Astrocyte (in vitro differentiated cells and primary cell): ENCODE results near the gene DOCK2. TPM values are rescaled to one million over a fixed set of nuclear protein-coding genes. Genes with fewer than 3 reads are reported as not detected.

Source experiments
- DNase-seq: peaks from one replicate; pipeline ENCODE4 v3.0.0-alpha.2; 2010; ENCODE audit warnings: low read depth
- FAIRE-seq: peaks from 2 replicates; lab custom pipeline; 2011; peaks lifted over from hg19 to GRCh38; lab: Jason Lieb, UNC
- H2AFZ ChIP-seq: 2 replicates; pipeline ENCODE4 v1.6.0; 2012; ENCODE audit warnings: low read depth, low read length, inconsistent platforms
- H3K27ac ChIP-seq: 2 replicates; pipeline ENCODE4 v1.5.1; 2011; ENCODE audit warnings: low read depth, low read length, inconsistent platforms
- H3K27me3 ChIP-seq: 2 replicates; pipeline ENCODE4 v1.6.0; 2011; ENCODE audit warnings: low read length, inconsistent platforms; ENCODE audit not compliant: insufficient read depth
- H3K36me3 ChIP-seq: 2 replicates; pipeline ENCODE4 v1.5.1; 2011; ENCODE audit warnings: low read length, inconsistent platforms; ENCODE audit not compliant: insufficient read depth
- H3K4me1 ChIP-seq: 2 replicates; pipeline ENCODE4 v1.5.1; 2011; ENCODE audit warnings: low read length, inconsistent platforms; ENCODE audit not compliant: insufficient read depth
- H3K4me2 ChIP-seq: 2 replicates; pipeline ENCODE4 v1.6.0; 2012; ENCODE audit warnings: low read length, inconsistent platforms
- H3K4me3 ChIP-seq: 2 replicates; pipeline ENCODE4 v1.5.1; 2011; ENCODE audit warnings: low read depth, mild to moderate bottlenecking, low read length, inconsistent platforms; ENCODE audit not compliant: insufficient read depth
- H3K79me2 ChIP-seq: 2 replicates; pipeline ENCODE4 v1.6.0; 2012; ENCODE audit warnings: mild to moderate bottlenecking, low read length, inconsistent platforms; ENCODE audit not compliant: insufficient read depth
- H3K9ac ChIP-seq: 2 replicates; pipeline ENCODE4 v1.6.0; 2012; ENCODE audit warnings: mild to moderate bottlenecking, low read length, inconsistent platforms
- H3K9me3 ChIP-seq: 2 replicates; pipeline ENCODE4 v1.5.1; 2012; ENCODE audit warnings: low read depth, mild to moderate bottlenecking, low read length, inconsistent platforms; ENCODE audit not compliant: insufficient read depth
- H4K20me1 ChIP-seq: 2 replicates; pipeline ENCODE4 v1.6.0; 2012; ENCODE audit warnings: low read length, inconsistent platforms; ENCODE audit not compliant: insufficient read depth
- H3K27ac Mint-ChIP-seq: one replicate; pipeline ENCODE4 v1.8.0; 2021; ENCODE audit warnings: mild to moderate bottlenecking, mixed read lengths; ENCODE audit not compliant: unreplicated experiment
- H3K27me3 Mint-ChIP-seq: one replicate; pipeline ENCODE4 v1.8.0; 2021; ENCODE audit warnings: low read depth, mixed read lengths; ENCODE audit not compliant: unreplicated experiment
- H3K36me3 Mint-ChIP-seq: one replicate; pipeline ENCODE4 v1.8.0; 2021; ENCODE audit warnings: low read depth, mixed read lengths; ENCODE audit not compliant: unreplicated experiment
- H3K4me1 Mint-ChIP-seq: one replicate; pipeline ENCODE4 v1.8.0; 2021; ENCODE audit warnings: low read depth, mixed read lengths; ENCODE audit not compliant: unreplicated experiment
- H3K4me3 Mint-ChIP-seq: one replicate; pipeline ENCODE4 v1.8.0; 2021; ENCODE audit warnings: mild to moderate bottlenecking, moderate library complexity, mixed read lengths; ENCODE audit not compliant: unreplicated experiment
- H3K9me3 Mint-ChIP-seq: one replicate; pipeline ENCODE4 v1.8.0; 2021; ENCODE audit warnings: mild to moderate bottlenecking, mixed read lengths; ENCODE audit not compliant: unreplicated experiment
- EZH2 ChIP-seq: IDR thresholded peaks from 2 replicates; pipeline ENCODE4 v1.6.1; 2012; ENCODE audit warnings: mild to moderate bottlenecking, low read length, inconsistent platforms; ENCODE audit not compliant: insufficient read depth
- total RNA-seq: library from RNA; stranded (reverse); gene quantifications from 2 replicates; pipeline ENCODE4 v1.2.1, GENCODE V29; 2021
- TF ChIP-seq, protein P1 (sequence below): IDR thresholded peaks from 2 replicates; pipeline ENCODE4 v1.5.1; 2011; ENCODE audit warnings: low read depth, mild to moderate bottlenecking, inconsistent platforms, low read length, moderate library complexity; ENCODE audit not compliant: insufficient read depth

Gene DOCK2
- total RNA-seq, 1 donor from 2014 or later = 0.66 TPM

DNA sequence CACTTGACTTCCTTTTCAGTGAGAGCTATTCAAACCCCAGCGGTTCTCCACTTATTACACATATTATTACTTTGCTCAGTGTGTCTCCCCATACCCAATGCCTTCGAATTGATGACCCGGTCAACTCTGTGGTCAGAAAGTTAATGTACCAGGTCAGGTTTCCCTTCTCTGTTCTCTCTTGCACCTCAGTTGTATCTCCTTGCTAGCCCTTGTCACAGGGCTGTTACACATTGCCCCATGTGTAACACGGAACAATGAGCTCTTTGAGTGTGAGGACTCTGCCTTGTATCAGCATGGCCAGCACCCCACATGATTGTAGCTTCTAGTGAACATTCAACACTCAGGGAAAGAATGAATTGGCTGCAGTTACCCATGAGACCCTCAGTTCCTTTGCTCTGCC is 73.6 kb downstream of the DOCK2 start:
- peaks cover 21% of the 10 kb centered on the region for H3K4me1 Mint-ChIP-seq

GRCh38 chr5:169711551-169712225 is 74.6 kb downstream of the DOCK2 start:
- TF ChIP-seq, protein P1, sequence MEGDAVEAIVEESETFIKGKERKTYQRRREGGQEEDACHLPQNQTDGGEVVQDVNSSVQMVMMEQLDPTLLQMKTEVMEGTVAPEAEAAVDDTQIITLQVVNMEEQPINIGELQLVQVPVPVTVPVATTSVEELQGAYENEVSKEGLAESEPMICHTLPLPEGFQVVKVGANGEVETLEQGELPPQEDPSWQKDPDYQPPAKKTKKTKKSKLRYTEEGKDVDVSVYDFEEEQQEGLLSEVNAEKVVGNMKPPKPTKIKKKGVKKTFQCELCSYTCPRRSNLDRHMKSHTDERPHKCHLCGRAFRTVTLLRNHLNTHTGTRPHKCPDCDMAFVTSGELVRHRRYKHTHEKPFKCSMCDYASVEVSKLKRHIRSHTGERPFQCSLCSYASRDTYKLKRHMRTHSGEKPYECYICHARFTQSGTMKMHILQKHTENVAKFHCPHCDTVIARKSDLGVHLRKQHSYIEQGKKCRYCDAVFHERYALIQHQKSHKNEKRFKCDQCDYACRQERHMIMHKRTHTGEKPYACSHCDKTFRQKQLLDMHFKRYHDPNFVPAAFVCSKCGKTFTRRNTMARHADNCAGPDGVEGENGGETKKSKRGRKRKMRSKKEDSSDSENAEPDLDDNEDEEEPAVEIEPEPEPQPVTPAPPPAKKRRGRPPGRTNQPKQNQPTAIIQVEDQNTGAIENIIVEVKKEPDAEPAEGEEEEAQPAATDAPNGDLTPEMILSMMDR = no peak
- no peak for TF ChIP-seq EZH2
- Mint-ChIP-seq H3K4me3 (no peak overlapping the region), H3K4me1 (peaks cover 22% of the 10 kb centered on the region), H3K9me3 (peaks cover 6% of the 10 kb centered on the region), H3K36me3 (peaks cover 1% of the 10 kb centered on the region), H3K27ac (no peak overlapping the region), H3K27me3 (no peaks in the 10 kb centered on the region)
- H3K4me3 ChIP-seq = no peak overlapping the region
- no peak overlapping the region for H3K27ac ChIP-seq
- FAIRE-seq (no peak), DNase-seq (no peak)
- no peaks in the 10 kb centered on the region for H3K36me3 ChIP-seq
- H3K4me1 ChIP-seq = peaks cover 20% of the 10 kb centered on the region
- H2AFZ ChIP-seq = no peak overlapping the region
- H4K20me1 ChIP-seq = no peaks in the 10 kb centered on the region
- H3K4me2 ChIP-seq = no peak overlapping the region
- no peaks in the 10 kb centered on the region for H3K9me3 ChIP-seq
- H3K27me3 ChIP-seq = no peaks in the 10 kb centered on the region
- no peaks in the 10 kb centered on the region for H3K79me2 ChIP-seq
- no peak overlapping the region for H3K9ac ChIP-seq

More for the DNA sequence above, 73.6 kb downstream of the DOCK2 start:
- no peaks in the 10 kb centered on the region for H3K27me3 ChIP-seq
- H3K36me3 ChIP-seq = no peaks in the 10 kb centered on the region
- DNase-seq (no peak), FAIRE-seq (no peak)
- no peaks in the 10 kb centered on the region for H4K20me1 ChIP-seq
- peaks cover 16% of the 10 kb centered on the region for H3K4me1 ChIP-seq
- H3K79me2 ChIP-seq = no peaks in the 10 kb centered on the region
- Mint-ChIP-seq H3K27me3 (no peaks in the 10 kb centered on the region), H3K36me3 (peaks cover 1% of the 10 kb centered on the region), H3K4me3 (no peak overlapping the region), H3K27ac (no peak overlapping the region), H3K9me3 (peaks cover 5% of the 10 kb centered on the region)
- H3K4me2 ChIP-seq = no peak overlapping the region
- H2AFZ ChIP-seq = no peak overlapping the region
- no peak overlapping the region for H3K4me3 ChIP-seq
- no peaks in the 10 kb centered on the region for H3K9me3 ChIP-seq
- H3K9ac ChIP-seq = no peak overlapping the region
- H3K27ac ChIP-seq = no peak overlapping the region
- TF ChIP-seq EZH2 = no peak
- TF ChIP-seq, protein P1 = no peak

- Histone ChIP-seq H3K36me3 (no peaks in the 10 kb centered on the region), H3K9me3 (no peaks in the 10 kb centered on the region), H3K4me3 (no peak overlapping the region), H3K79me2 (no peaks in the 10 kb centered on the region), H3K27ac (no peak overlapping the region), H3K9ac (no peak overlapping the region), H3K27me3 (no peaks in the 10 kb centered on the region), H2AFZ (no peak overlapping the region), H3K4me2 (no peak overlapping the region), H4K20me1 (no peaks in the 10 kb centered on the region), H3K4me1 (peaks cover 13% of the 10 kb centered on the region)
- DNase-seq (no peak), FAIRE-seq (no peak)
- Mint-ChIP-seq H3K4me3 (no peak overlapping the region), H3K9me3 (peaks cover 7% of the 10 kb centered on the region), H3K36me3 (peaks cover 1% of the 10 kb centered on the region), H3K27me3 (no peaks in the 10 kb centered on the region), H3K27ac (no peak overlapping the region), H3K4me1 (peaks cover 16% of the 10 kb centered on the region)
- TF ChIP-seq, protein P1 = no peak
- no peak for TF ChIP-seq EZH2
These were observed 75.4 kb downstream of the DOCK2 start for GRCh38 chr5:169712428-169712827.
